ENCODE measurements around the gene ALAS1.

The ALAS1 gene

GRCh38 chr3:52257911-52258310 is 60.0 kb downstream of the ALAS1 start:
- no peak for DNase-seq

DNA sequence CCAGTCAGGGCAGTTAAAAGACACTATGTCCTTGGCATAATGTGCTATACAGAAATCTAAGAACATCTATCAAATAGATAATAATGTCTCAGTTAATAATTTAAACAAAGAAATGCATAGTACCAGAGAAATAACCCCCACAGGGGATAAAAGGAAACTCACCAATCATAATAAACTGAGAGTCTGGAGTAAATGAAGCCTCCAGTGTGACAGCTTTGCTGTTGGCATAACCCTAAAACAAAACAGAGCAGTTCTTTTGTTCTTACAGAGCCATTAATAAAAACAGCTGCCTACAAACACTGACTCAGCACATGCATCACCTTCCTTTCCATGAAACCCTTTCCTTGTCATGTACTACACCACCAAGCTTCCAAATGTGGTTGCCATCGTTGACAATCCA is 61.1 kb downstream of the ALAS1 start:
- no peak for DNase-seq

DNA sequence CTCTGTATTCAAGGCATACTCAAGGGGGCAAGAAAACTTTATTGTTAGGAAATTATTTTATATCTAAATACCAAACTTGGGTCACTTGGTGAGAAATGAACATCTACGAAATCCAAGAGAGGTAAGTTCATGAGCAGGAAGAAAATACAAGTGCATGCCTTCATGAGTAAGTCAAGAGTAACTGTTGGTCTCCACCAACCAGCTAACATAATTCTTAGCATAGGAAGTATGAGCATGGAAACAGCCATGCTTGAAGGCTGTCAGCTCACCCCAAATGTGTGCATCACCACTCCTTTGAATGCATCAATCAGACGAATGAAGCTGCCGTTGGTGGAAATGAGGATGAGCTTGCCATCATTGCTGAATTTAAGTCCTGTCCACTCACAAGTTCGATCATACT is 61.5 kb downstream of the ALAS1 start:
- DNase-seq = no peak

- DNase-seq = no peak
Observed at GRCh38 chr3:52262447-52262846, 64.5 kb downstream of the ALAS1 start.
